ENCODE measurements around the gene LRRC9. TPM values are rescaled to one million over a fixed set of nuclear protein-coding genes. Genes with fewer than 3 reads are reported as not detected.

Gene LRRC9
- total RNA-seq, 1 donor = under 0.01 TPM

DNA sequence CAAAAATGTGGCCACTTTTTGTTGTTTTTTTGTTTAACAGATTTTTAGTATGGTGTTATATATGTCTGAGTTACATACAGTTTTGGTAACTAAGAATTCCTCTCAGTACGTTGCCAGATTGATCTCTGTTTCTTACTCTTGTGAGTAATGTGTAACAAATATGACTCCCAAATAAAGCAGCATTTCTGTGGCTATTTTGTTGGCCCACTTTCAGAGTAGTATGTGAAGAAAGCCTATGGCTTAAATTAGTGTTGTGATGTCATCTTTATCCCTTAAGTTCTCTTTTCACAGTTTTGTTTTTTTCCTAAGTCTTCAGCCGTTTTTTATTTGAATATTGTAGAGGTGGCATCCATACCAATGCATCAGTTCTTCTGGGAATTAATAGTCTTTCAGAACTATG, 182.4 kb downstream of the LRRC9 start:
- peak; percentile 82 for DNase-seq (ENCODE audit: low read depth)

DNA sequence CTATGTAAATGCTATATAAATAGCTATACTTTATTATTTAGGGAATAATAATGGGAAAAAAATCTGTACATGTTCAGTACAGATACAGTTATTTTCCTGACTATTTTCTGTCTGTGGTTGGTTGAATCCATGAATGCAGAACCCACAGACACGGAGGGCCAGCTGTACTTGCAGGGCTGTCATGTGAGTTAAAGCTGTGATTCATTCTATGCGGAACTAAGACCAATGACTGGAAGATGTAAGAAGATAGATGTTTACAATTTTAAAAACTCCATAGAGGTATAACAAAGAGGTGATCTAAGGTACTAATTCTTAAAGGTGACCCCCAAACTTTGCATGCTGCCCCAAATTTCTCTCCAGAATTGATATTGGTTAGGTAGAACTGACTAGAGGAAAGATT, 186.4 kb downstream of the LRRC9 start:
- DNase-seq (ENCODE audit: low read depth) = peak; percentile 84
- TF ChIP-seq, protein P1, sequence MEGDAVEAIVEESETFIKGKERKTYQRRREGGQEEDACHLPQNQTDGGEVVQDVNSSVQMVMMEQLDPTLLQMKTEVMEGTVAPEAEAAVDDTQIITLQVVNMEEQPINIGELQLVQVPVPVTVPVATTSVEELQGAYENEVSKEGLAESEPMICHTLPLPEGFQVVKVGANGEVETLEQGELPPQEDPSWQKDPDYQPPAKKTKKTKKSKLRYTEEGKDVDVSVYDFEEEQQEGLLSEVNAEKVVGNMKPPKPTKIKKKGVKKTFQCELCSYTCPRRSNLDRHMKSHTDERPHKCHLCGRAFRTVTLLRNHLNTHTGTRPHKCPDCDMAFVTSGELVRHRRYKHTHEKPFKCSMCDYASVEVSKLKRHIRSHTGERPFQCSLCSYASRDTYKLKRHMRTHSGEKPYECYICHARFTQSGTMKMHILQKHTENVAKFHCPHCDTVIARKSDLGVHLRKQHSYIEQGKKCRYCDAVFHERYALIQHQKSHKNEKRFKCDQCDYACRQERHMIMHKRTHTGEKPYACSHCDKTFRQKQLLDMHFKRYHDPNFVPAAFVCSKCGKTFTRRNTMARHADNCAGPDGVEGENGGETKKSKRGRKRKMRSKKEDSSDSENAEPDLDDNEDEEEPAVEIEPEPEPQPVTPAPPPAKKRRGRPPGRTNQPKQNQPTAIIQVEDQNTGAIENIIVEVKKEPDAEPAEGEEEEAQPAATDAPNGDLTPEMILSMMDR (IDR thresholded peaks at IDR 0.05; ENCODE audit: insufficient read depth, low read depth, low read length) = no peak
- H3K4me3 ChIP-seq (ENCODE audit: low read depth, low read length) = no peak overlapping the region

More for the DNA sequence above, 182.4 kb downstream of the LRRC9 start:
- TF ChIP-seq, protein P1 (IDR thresholded peaks at IDR 0.05; ENCODE audit: insufficient read depth, low read depth, low read length) = no peak
- H3K4me3 ChIP-seq (ENCODE audit: low read depth, low read length) = no peak overlapping the region

DNA sequence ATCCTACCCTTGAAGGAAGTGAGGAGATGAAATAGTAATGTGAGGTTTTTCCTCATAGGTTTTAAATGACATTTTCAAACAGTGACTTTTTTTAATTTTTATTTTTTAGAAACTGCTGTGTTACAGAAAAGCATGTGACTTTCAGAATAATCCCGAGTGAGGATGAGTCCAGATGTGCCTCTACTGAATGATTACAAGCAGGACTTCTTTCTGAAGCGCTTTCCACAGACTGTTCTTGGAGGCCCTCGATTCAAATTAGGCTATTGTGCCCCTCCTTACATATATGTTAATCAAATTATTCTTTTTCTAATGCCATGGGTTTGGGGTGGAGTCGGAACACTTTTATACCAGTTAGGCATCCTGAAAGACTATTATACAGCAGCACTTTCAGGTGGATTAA, 187.5 kb downstream of the LRRC9 start:
- H3K4me3 ChIP-seq (ENCODE audit: low read depth, low read length) = no peak overlapping the region
- no peak for DNase-seq (ENCODE audit: low read depth)
- TF ChIP-seq, protein P1 (IDR thresholded peaks at IDR 0.05; ENCODE audit: insufficient read depth, low read depth, low read length) = no peak

DNA sequence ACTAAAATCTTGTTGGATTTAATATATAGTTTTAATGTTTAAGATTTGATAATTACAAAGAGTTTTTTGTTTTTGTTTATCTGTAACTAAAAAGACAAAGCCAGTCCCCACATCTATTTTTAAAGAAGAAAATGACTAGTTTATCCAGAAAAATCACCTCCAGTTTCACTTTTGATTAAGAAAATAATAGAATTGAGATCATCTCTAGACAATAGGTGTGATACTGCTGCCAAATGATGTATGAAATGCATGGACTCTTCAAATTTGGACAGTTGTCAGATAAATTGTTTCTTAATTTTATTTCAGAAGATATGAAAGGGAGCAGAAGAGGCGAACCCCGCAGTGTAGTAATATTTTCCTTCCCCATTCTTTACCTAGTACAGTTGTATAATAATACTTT, 191.8 kb downstream of the LRRC9 start:
- no peak overlapping the region for H3K4me3 ChIP-seq (ENCODE audit: low read depth, low read length)
- no peak for DNase-seq (ENCODE audit: low read depth)
- TF ChIP-seq, protein P1 (IDR thresholded peaks at IDR 0.05; ENCODE audit: insufficient read depth, low read depth, low read length) = no peak

Other genes with a start within 250 kb of the LRRC9 start
- gene RTN1, start 49.4 kb upstream of the LRRC9 start, total RNA-seq = 0.43 and 0.64 TPM in 2 replicates
- gene PCNX4, start 171.8 kb downstream of the LRRC9 start, total RNA-seq = 120 and 138 TPM in 2 replicates
- gene DHRS7, start 245.3 kb downstream of the LRRC9 start, total RNA-seq = 70.9 and 72.5 TPM in 2 replicates

Measured in fibroblast of villous mesenchyme (primary cell).